Activated T-cell treated with anti-CD3 and anti-CD28 coated beads for 24 hours (primary cell): ENCODE results near the gene RGCC.

Experiments used
- DNase-seq: peaks from one replicate; pipeline ENCODE4 v3.0.0-alpha.2; 2020; ENCODE audit warnings: low read depth

RGCC gene

DNA sequence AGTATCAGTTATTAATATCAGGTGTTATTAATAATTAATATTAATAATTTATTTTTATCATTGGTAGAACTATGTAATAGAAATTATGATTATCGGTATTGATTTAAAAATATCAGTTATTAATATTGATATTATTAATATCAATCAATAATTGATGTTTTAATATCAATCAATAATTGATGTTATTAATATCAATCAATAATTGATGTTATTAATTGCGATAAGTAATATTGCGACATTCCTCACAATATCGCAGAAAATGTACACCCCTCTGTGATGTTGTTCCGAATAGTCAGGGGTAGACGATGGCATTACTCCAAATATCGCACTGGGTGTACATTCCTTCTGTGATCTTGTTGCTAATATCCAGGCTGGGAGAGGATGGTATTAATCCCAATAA, 3.7 kb upstream of the RGCC start:
- no peak for DNase-seq

DNA sequence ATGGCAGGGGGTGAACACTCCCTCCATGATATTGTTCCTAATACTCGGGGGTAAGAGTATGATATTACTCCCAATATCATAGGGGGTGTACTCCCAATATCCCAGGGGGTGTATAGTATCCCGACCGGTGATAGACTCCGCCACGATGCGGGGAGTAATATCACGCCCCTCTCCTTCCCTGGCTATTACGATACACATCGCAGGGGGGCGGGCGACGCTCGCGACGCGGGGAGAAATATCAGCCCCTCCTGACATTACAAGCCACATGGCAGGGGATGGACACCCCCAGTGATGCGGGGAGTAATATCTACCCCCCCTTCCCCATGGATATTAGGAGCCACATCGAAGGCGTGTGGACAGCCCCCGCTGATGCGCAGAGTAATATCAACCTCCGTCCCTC, 3.2 kb upstream of the RGCC start:
- DNase-seq = no peak

DNA sequence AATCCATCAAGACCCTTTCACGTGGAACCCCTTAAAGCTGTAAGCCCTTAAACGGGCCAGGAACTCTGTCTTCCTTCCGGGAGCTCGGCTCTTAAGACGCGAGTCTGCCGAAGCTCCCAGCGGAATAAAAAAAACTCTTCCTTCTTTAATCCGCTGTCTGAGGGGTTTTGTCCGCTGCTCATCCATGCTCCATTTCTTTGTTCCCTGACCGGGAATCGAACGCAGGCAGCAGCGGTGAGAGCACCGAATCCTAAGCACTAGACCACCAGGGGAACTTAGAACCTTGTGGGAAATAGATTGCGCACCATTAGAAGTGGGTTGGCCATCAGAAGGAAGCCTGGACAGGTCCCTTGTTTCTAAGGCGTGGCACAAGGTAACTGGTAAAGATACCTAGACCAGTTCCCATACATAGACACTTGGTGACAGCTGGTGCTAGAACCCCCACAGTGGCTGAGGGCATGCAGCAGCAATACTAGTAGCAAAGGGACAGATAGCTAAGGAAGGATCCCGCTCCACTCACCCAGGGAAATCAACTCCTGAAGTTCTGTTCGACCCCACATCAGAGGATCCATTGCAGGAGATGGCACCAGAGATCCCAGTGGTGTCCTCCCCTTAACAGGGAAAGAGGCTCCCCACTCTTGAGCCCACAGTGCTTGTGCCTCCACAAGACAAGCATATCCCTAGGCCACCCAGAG, 1.5 kb upstream of the RGCC start:
- DNase-seq = no peak

DNA sequence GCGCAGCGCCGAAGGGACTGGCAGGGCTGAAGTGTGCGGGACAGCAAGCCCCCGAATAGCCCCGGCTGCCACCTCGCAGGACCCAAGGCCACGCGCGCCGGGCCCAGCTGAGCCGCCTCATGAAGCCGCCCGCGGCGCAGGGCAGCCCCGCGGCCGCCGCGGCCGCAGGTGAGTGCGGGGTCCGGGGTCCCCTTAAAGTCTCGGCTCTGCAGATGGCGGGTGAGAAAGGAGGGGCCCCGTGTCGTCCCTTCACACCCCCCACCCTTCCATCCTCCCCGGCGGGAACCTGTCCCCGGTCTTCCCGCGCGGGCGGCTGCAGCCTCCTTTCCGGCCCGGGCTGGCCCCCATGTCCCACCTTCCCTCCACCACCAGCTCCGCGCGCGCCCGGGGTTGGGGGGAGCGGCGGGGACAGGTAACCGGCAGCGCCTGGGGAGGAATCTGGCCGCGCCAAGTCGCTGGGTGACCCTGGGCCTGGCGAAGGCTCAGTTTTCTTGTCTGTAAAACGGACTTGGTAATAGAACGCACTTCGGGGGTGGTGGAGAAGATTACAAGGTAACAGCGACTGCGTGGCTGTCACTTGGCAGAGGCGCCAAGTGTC, 338 bp downstream of the RGCC start:
- DNase-seq = no peak

DNA sequence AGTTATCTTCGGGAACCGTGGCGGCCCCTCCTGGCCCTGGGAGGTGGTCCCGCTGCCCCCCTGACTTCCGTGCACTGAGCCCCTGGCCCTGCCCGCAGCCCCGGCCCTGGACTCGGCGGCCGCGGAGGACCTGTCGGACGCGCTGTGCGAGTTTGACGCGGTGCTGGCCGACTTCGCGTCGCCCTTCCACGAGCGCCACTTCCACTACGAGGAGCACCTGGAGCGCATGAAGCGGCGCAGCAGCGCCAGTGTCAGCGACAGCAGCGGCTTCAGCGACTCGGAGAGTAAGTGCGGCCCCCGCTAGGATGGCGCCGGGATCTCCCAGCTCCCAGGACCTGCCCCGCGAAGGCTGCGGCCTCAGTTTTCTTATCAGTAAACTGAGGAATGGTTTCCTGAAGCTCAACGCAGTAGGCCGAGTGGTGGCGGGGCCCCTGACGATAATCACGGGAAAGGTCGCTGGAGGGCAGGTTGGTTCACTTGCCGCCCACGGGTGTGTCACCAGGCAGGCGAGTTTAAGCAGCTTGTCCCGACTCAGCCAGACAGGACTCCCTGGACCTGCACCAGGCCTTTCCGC, 924 bp downstream of the RGCC start:
- DNase-seq = no peak

DNA sequence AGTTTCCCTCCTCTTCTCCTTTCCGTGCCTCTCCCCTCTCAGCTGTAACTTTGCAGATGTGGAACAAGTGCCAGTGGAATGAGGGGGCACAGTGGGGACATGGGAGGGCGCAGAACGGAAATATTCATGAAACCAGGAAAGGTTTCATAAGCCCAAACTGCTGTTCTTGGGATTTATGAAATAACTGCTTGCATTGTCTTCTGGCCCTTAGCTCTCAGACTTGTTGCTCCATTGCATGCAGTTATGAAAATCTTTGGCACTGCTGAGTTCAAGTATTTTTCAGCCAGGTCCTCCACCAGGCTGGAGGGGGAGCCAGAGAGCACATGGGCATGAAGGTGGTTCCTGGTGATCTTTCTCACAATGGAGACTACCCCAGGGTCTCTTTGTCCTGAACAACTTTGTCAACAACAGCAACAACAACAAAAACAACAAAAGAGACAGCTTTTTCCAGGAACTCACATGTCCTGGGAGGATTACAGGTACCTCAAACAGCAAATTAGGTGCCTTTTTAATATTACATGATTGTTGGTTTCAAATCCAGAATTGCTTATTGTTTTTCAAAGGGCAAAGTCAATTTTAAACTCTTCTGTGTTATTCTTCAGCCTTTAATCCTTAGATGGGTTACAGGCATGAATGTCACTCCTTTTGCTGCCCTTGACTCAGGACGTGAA, 1.5 kb downstream of the RGCC start:
- peak; percentile 52 for DNase-seq

DNA sequence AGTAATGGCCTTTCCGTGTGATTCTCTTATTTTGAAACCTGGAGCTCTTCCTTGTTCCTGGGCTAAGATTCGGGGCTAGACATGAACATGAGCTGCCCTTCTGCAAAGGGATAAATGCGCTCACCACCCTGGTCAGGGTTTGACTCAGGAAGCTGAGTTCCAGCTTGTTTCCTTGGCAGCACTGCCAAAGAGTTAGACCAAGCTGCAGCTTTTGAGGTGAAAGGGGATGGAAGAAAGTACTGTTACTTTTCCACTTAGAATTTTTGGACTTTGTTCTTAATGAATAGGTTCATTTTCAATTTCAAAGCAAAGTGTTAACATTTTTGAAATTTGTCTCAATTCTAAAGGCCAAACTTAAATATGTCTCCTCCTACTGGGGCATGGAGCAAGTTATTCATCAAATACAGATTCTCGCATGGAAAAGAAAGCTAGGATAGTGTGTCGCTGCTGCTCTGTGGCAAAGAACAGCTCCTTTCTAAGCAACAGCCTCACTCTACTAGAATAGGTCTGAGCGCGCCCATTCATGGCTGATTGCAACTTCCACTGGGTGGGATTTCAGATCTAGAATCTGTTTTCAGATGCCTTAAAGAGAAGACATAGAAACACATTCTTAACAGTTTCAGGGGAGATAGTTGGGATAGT, 2.2 kb downstream of the RGCC start:
- DNase-seq = no peak

DNA sequence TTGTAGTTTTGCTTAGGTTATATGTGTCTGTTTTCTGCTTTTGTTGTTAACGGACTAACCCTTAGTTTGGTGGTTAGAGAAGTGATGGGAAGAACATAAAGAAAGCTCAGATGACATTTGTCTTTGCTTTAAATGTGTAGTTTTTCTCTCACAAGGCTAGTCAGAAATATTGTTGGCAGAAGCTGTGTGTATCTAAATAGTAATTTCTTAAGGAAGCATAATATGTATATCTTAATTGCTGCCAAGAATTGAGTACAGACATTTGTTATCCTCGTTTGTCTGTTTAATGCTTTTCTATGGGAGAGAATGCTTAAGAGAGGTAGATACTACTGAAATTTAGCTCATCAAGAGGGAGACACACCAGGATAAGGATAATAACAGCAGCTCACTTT, 2.7 kb downstream of the RGCC start:
- DNase-seq = no peak

DNA sequence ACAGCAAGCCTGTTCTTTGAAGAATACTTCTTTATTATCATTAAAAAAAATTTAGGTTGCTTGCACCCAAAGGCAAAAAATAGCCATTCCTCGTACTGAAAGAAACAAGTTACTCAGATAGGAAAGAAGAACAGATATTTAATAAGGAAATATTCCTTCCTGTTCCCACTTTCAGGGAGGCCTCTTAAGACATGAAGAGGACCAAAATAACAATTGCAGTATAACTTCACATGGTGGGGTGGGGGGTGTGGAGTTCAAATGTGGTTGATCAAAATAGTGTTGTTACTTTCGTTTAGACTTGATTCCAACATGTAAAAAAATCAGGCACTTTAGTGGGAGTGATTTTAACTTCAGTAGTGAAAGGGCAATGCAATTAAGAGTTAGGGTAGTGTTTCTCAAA, 3.6 kb downstream of the RGCC start:
- DNase-seq = no peak

DNA sequence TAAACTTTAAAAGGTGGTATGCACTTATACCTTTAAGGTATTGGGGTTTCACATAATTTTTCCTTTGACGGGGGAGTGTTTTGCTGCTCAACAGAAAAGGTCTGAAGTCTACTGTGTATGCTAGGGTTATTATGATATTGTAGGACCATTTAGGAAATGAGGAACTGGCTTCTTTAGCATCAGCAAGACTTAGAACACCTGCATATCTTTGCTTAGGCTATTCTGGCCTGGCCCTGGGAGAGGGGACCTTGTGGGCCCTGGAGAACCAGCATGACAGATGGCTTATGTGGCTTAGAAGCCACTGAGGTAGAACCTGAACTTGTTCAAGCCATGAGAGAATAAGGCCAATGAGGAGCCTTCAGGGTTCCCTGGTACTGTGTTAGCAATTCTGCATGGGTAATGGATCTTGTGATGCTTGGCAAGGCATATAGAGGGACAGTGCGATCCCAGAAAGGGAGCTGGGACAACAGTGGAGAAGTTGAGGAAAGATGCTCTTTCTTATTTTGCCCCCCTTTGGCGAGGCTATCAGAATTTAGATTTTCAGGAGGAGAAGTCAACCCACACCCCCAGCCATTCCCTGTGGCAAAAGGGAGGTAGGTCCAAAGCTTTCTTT, 4.3 kb downstream of the RGCC start:
- DNase-seq = no peak

DNA sequence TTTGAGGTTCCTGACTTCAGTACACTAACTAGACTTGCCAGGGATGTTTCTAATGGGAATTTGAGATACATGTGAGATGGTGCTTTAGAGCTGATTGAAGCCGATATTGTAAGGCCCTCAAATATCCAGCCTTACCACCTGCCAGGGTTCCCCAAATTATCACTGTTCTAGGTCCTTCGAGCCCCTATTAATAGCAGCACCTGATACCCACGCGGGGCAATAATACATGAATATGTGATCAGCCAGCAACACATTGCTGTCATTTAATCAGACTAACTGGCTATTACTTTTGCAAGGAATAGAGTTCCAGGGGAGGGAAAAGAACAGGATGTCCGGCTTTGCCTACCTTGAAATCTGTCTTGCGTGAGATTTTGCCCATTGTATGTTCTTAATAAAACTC, 5.1 kb downstream of the RGCC start:
- no peak for DNase-seq

DNA sequence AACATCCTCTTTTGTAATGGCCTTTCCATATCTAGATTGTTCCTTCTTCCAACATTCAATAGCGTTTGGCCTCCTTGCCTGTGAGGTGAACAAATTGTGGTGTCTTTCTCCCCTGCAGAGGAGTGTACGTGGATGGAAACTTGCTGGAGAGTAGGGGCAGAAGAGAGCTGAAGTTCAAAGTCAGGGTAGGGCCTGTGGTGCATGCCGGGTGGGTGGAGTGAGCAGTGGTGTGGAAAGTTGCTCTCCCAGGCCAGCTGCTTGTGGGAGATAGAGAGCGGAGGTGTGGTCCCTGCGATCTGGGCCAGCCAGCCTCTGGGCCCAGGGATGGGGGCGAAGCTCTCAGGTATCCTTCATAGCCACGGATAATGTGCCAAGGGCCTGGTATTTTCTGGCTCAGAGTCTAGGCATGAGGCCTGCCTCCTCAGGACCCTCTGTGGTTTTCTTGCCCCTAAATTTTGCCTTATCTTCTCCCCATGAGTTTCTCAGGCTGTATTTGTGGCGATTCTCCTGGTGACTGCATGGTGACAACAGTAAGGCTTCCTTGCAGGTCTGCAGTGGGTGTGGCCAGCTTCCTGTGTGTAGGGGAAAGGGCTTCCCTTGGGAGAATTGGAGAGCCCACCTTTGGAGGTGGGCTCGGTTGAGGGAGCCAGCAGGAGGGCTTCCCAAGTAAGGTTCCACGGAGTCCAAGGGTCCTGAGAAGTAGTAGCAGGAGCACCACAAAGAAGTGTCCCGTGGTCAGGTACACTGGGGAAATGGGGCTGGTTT, 6.7 kb downstream of the RGCC start:
- no peak for DNase-seq

DNA sequence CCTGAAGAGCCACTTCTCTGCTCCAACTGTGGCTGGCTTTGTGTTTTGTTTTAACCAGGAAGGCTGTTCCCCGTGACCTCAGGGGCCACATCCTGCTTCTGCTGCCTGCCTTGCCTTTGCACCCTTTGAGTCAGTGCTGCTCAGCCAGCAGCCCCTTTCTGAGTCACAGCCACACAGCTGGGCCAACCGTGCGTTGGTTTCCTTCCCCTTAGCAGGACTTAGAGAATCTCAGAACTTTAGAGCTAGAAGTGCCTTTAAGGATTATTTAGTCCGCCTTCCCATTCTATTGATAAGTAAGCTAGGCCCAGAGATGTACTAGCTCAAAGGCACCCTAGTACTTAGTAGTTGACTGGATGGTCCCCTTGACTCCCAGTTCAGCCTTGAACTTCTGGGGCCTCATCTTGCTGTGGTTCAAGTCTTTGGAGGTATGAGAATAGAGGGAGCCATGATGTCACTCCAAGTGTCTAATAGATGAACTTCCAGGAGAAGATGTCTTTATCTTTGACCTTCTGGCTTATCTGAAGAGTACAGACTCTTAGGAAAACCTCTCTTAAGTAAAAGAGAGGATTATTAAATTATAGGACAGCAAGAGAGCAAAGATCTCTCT, 8.0 kb downstream of the RGCC start:
- peak; percentile 83 for DNase-seq

DNA sequence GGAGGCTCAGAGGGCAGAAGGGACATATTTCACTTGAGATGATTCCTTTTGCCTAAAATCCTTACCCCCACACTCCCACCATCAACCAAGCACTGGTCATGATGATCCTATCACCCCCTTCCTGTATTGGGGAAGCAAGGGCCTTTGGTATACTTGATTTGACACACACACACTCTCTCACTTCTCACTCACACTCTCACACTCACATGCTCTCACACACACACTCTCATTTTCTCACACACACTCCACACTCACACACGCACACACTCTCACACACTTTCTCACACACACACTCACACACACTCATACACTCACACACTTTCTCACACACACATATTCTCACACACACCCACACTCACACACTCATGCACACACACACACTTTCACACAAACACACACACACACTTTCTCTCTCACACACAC, 8.6 kb downstream of the RGCC start:
- DNase-seq = no peak

DNA sequence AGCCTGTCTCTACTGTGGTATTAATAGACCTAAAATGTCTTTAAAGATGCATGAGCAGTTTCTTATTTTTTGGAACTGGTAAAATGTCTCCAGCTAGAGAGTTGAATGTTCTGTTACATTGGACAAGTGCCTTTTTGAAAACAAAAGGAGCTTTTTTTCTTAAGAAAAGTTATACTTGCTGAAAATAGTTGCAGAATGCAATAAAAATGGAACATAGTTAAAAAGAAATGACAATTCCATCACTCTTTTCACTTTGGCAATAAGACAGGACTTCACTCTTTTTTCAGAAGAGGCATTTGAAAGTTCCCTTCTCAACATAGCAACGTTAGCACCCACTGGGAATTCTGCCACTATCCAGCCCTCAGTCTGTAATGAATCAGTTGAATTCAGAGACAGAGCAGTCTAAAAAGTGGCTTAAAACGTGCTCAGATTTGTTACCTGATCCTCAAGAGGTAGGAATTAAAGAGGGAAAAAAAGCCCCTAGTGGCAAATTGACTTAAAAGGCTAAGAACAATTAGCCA, 10.1 kb downstream of the RGCC start:
- DNase-seq = no peak

DNA sequence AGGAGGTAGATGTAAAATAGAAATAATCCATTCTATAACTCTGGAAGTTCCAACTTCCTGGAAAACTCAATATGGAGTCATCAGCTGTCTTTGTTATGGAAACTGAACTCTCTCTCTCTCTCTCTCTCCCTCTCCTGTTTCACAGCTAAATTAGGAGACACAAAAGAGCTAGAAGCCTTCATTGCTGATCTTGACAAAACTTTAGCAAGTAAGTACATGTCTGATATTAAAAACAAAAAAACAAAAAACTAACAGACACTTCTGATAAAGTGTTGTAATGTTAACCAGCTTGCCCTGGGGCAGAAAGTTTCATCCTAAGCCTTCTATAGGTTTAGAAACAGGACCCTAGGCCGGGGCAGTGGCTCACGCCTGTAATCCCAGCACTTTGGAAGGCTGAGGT, 11.3 kb downstream of the RGCC start:
- DNase-seq = no peak

DNA sequence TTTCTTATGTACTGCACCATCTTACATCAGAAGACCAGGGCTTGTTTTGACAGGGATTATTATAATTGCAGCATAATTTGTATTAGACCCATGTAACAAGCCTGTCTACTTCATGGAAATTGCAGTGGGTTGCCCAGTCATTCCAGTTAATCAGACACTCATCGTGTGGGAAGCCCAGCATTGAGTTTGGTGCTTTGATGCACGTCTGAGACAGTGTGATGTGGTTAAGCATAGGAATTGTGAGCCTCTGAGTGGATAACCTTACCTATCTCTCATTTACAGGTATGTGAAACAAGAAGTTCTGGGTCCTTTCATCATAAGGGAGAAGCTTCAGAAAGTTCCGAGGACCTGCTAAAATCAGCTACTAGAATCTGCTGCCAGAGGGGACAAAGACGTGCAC, 12.8 kb downstream of the RGCC start:
- DNase-seq = peak; percentile 54

DNA sequence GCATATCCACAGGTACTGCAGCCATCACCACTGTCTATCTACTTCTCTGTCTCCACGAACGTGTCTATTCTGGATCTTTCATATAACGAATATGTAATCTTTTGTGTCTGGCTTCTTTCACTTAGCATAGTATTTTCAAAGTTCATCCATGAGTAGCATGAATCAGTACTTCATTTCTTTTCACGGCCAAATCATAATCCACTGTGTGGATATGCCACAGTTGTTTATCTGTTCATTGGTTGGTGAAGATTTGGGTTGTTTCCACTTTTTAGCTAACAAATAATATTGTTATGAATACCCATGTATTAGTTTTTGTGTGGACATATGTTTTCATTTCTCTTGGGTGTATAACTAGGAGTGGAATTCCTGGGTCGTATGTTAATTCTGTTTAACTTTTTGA, 14.4 kb downstream of the RGCC start:
- no peak for DNase-seq

DNA sequence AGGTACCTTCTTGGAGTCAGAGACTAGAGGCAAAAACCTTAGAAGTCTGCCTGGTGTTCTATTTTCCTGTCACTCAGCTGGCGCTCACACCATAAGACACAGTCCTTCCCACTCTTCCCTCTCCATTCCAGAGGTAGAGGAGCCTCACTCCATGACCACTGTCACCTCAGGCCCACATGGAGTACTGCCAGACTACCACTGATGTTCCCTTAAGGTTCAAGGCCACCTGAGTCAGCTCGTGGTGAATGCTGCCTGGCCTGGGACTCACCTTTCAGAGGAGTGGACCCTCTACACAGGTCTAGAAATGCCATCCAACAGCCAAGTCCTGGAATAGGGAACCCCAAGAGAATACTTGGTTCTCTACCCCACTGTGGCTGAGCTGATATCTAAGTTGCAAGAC, 29.9 kb downstream of the RGCC start:
- DNase-seq = no peak

DNA sequence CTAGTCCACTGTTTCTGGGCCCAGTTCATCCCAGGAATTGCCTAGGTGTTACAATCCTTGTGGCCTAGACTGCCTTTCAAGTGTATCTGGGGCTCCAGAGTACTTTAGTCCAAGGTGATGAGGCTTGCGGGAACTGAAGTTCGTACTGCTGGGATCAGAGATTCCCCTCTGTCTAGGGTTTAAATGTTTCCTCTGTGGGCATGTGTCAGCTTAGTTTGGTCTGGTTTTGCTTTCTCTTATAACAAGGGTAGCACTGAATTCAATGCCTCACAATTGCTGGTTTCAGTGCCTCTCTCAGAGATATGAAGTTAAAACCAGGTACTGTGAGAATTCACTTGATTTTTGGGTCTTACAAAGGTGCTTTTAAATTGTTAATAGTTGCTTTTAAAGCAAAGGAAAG, 30.8 kb downstream of the RGCC start:
- DNase-seq = no peak
